ENCODE results near the gene PHLDA1. TPM values are rescaled to one million over a fixed set of nuclear protein-coding genes. Genes with fewer than 3 reads are reported as not detected.

The PHLDA1 gene
- total and polyA plus RNA-seq, 10 of the 15 experiments (the other 5 are each of a cell fraction or from before 2014, with no cell fraction given), result 0.66 to 14.2 (median 1.3) TPM

DNA sequence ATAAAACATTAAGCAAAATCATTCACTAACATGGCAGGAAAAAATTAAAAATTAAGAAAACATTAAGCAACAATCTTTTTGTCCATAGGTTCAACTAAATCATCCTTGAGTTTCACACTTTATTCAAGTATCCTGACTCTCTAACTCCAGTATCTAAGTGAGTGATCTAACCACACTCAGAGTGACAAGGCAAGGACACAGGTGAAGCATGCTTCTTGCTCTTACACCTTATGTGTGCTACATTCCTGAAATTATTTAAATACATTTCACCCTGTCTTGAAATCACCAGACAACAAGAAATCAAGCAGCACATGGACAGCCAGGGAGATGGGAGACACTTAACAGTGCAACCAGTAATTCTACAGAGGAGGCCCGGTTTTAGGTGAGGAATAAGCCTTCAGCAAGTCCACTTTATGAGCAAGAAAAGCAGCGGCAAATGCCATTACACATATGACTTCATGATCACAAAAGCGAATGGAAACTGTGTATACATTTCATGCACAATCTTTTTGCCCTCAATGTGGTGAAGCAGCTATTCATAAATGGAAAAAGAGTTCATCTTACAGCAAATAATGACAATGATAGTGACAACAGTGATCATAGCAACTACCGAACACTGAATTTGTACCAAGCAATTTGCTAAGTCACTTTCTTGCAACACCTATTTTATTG, 37.4 kb downstream of the PHLDA1 start:
- H2AFZ ChIP-seq (ENCODE audit: control insufficient read depth, low read depth, low read length), result no peak overlapping the region
- no peak for FAIRE-seq
- CTCF ChIA-PET, result no interaction called here

More for the DNA sequence above, 37.4 kb downstream of the PHLDA1 start:
- Histone ChIP-seq H3K4me1 (ENCODE audit: control insufficient read depth, insufficient read depth, low read length) (no peaks in the 10 kb centered on the region), H4K20me1 (ENCODE audit: control insufficient read depth, insufficient read depth) (no peaks in the 10 kb centered on the region), H3K4me3 (no peak overlapping the region), H3K27ac (ENCODE audit: control insufficient read depth, insufficient read depth) (no peak overlapping the region), H3K36me3 (ENCODE audit: control insufficient read depth in 2 of 2, insufficient read depth in 2 of 2, low read length in 1 of 2) (no peaks in the 10 kb centered on the region), H3K9ac (ENCODE audit: control insufficient read depth, insufficient read depth, low read length) (no peak overlapping the region), H3K4me2 (ENCODE audit: control insufficient read depth, insufficient read depth) (no peak overlapping the region), H3K27me3 (replicated peaks in 1 of 2; ENCODE audit: control insufficient read depth in 2 of 2, insufficient read depth in 2 of 2, low read length in 1 of 2) (no peaks in the 10 kb centered on the region; a peak in 1 of 4 replicates), H3K79me2 (ENCODE audit: control insufficient read depth, insufficient read depth, low read length) (no peaks in the 10 kb centered on the region), H3K9me3 (replicated peaks; ENCODE audit: control insufficient read depth, insufficient read depth, low read length) (no peaks in the 10 kb centered on the region)
- no TSS peak for BruUV-seq (replicated peaks)
- 64% methylated on average over 4 of the region's 4 CpGs for WGBS (ENCODE audit: insufficient coverage, insufficient replicate concordance, low lambda C conversion rate, missing lambda C conversion rate)
- ChIA-PET POLR2A (no interaction called here), SMC1A (ENCODE audit: uncharacterized antibody, unreplicated experiment) (interaction anchor here (0.6 to 1.9 kb wide), 5 partner anchors 15 to 178 kb away, joined by 3 to 6 read pairs (median 3); partner anchors contain the start of gene PHLDA1), RAD21 (ENCODE audit: unreplicated experiment) (interaction anchor here (1.4 kb wide), 1 partner anchor 36 kb away, joined by 3 read pairs; no protein-coding TSS in a partner anchor)
- in situ Hi-C loops (cut with MboI), result no loop called here
- no peak for DNase-seq (ENCODE audit: low read depth, low spot score)
- intact Hi-C loops (cut with micrococcal nuclease; ENCODE audit: unreplicated experiment), result no loop called here
- no peak for ATAC-seq
- TF ChIP-seq, protein P1, sequence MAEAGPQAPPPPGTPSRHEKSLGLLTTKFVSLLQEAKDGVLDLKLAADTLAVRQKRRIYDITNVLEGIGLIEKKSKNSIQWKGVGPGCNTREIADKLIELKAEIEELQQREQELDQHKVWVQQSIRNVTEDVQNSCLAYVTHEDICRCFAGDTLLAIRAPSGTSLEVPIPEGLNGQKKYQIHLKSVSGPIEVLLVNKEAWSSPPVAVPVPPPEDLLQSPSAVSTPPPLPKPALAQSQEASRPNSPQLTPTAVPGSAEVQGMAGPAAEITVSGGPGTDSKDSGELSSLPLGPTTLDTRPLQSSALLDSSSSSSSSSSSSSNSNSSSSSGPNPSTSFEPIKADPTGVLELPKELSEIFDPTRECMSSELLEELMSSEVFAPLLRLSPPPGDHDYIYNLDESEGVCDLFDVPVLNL (IDR thresholded peaks at IDR 0.05; ENCODE audit: low read depth, low read length), result no peak
- TF ChIP-seq SUPT20H (IDR thresholded peaks at IDR 0.05; ENCODE audit: borderline replicate concordance, control insufficient read depth, low read depth, low read length), result no peak
- TF ChIP-seq WRNIP1 (IDR thresholded peaks at IDR 0.05; ENCODE audit: borderline replicate concordance, low read depth, low read length), result no peak
- TF ChIP-seq, protein P2, sequence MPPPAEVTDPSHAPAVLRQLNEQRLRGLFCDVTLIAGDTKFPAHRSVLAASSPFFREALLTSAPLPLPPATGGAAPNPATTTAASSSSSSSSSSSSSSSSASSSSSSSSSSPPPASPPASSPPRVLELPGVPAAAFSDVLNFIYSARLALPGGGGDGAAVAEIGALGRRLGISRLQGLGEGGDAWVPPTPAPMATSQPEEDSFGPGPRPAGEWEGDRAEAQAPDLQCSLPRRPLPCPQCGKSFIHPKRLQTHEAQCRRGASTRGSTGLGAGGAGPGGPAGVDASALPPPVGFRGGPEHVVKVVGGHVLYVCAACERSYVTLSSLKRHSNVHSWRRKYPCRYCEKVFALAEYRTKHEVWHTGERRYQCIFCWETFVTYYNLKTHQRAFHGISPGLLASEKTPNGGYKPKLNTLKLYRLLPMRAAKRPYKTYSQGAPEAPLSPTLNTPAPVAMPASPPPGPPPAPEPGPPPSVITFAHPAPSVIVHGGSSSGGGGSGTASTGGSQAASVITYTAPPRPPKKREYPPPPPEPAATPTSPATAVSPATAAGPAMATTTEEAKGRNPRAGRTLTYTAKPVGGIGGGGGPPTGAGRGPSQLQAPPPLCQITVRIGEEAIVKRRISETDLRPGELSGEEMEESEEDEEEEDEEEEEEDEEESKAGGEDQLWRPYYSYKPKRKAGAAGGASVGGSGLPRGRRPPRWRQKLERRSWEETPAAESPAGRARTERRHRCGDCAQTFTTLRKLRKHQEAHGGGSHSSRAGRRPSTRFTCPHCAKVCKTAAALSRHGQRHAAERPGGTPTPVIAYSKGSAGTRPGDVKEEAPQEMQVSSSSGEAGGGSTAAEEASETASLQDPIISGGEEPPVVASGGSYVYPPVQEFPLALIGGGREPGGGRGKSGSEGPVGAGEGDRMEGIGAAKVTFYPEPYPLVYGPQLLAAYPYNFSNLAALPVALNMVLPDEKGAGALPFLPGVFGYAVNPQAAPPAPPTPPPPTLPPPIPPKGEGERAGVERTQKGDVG (CRISPR knock-in tag; IDR thresholded peaks at IDR 0.05), result no peak
- no peak for TF ChIP-seq RAD51 (IDR thresholded peaks at IDR 0.05)
- no peak for TF ChIP-seq YBX1 (IDR thresholded peaks at IDR 0.05)
- TF ChIP-seq, protein P3, sequence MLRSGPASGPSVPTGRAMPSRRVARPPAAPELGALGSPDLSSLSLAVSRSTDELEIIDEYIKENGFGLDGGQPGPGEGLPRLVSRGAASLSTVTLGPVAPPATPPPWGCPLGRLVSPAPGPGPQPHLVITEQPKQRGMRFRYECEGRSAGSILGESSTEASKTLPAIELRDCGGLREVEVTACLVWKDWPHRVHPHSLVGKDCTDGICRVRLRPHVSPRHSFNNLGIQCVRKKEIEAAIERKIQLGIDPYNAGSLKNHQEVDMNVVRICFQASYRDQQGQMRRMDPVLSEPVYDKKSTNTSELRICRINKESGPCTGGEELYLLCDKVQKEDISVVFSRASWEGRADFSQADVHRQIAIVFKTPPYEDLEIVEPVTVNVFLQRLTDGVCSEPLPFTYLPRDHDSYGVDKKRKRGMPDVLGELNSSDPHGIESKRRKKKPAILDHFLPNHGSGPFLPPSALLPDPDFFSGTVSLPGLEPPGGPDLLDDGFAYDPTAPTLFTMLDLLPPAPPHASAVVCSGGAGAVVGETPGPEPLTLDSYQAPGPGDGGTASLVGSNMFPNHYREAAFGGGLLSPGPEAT (IDR thresholded peaks at IDR 0.05; ENCODE audit: low read depth), result no peak
